Endothelial cell of umbilical vein (primary cell): Measurements from ENCODE around the gene PAEP. TPM values are rescaled to one million over a fixed set of nuclear protein-coding genes. Genes with fewer than 3 reads are reported as not detected.

Source experiments
- BruUV-seq: library from RNA; stranded (reverse); fragments of 400-500 nt; replicated peaks from 2 replicates; lab custom pipeline; 2021; lab: Mats Ljungman, UMichigan
- CTCF ChIA-PET: fragments of 300-600, 350-600 bp; sonication (Branson Sonifier 250); formaldehyde crosslinking; loops from one replicate; lab custom pipeline; 2021; ENCODE audit warnings: antibody characterized with exemption, inconsistent platforms; lab: Charles Lee
- POLR2A ChIA-PET: fragments of 300-600, 350-600 bp; sonication (Branson Sonifier 250); formaldehyde crosslinking; loops from one replicate; lab custom pipeline; 2021; ENCODE audit warnings: antibody characterized with exemption, inconsistent platforms; lab: Charles Lee
- DNase-seq: peaks from one replicate; pipeline ENCODE4 v3.0.0-alpha.2; 2011; ENCODE audit warnings: low read depth, low spot score
- FAIRE-seq: peaks from 2 replicates; lab custom pipeline; 2011; peaks lifted over from hg19 to GRCh38; lab: Jason Lieb, UNC
- H2AFZ ChIP-seq: 2 replicates; pipeline ENCODE4 v1.6.0; 2012; ENCODE audit warnings: low read depth, low read length, control low read depth, inconsistent platforms
- H3K27ac ChIP-seq: 2 replicates; pipeline ENCODE4 v1.5.1; 2011; ENCODE audit warnings: low read depth, mild to moderate bottlenecking, control low read depth, low read length, moderate library complexity; ENCODE audit not compliant: insufficient read depth
- H3K27me3 ChIP-seq, 2 experiments: 2 replicates each; pipeline versions ENCODE4 v1.6.0 to v1.6.1; 2011; ENCODE audit warnings: low read length in 2 of 2, mixed read lengths in 1 of 2; ENCODE audit not compliant: control insufficient read depth in 2 of 2, insufficient read depth in 2 of 2
- H3K36me3 ChIP-seq, 2 experiments: 2 replicates in 1 of 2; 3 replicates in 1 of 2; pipeline ENCODE4 v1.5.1; 2011; ENCODE audit warnings: low read length in 2 of 2, mild to moderate bottlenecking in 1 of 2, moderate library complexity in 1 of 2; ENCODE audit not compliant: control insufficient read depth in 2 of 2, insufficient read depth in 2 of 2; ENCODE audit errors: extremely low read depth in 1 of 2
- H3K4me1 ChIP-seq: 3 replicates; pipeline ENCODE4 v1.5.1; 2011; ENCODE audit warnings: mild to moderate bottlenecking, low read length; ENCODE audit not compliant: control insufficient read depth, insufficient read depth; ENCODE audit errors: extremely low read depth
- H3K4me2 ChIP-seq: 2 replicates; pipeline ENCODE4 v1.6.1; 2011; ENCODE audit warnings: low read length, control low read depth, mixed read lengths; ENCODE audit not compliant: insufficient read depth
- H3K4me3 ChIP-seq, 3 experiments: fragments of 200-600 bp in 1 of 3; sonication (generic), shearing (Covaris generic) in 1 of 3; replicated peaks in 1 of 3; 2 replicates each; pipeline ENCODE4 v1.5.1; 2011 to 2016; ENCODE audit warnings: control low read depth in 3 of 3, low read length in 3 of 3, mild to moderate bottlenecking in 2 of 3, inconsistent platforms in 1 of 3, low read depth in 1 of 3, moderate library complexity in 1 of 3; ENCODE audit not compliant: insufficient read depth in 1 of 3
- H3K79me2 ChIP-seq: 2 replicates; pipeline ENCODE4 v1.6.0; 2012; ENCODE audit warnings: low read length, inconsistent platforms; ENCODE audit not compliant: control insufficient read depth, insufficient read depth
- H3K9ac ChIP-seq: replicated peaks from 2 replicates; pipeline ENCODE3; 2011; ENCODE audit warnings: low read length, control low read depth; ENCODE audit not compliant: insufficient read depth; ENCODE audit errors: extremely low read depth
- H3K9me1 ChIP-seq: replicated peaks from 3 replicates; pipeline ENCODE4 v1.6.0; 2011; ENCODE audit warnings: mild to moderate bottlenecking, low read length; ENCODE audit not compliant: control insufficient read depth, insufficient read depth; ENCODE audit errors: extremely low read depth
- H3K9me3 ChIP-seq: replicated peaks from 2 replicates; pipeline ENCODE4 v1.5.1; 2012; ENCODE audit warnings: low read length, inconsistent platforms; ENCODE audit not compliant: control insufficient read depth, insufficient read depth
- H4K20me1 ChIP-seq: replicated peaks from 2 replicates; pipeline ENCODE3; 2011; ENCODE audit warnings: mild to moderate bottlenecking, low read length; ENCODE audit not compliant: control insufficient read depth, insufficient read depth; ENCODE audit errors: extremely low read depth
- CTCF ChIP-seq, 2 donors: IDR thresholded peaks; 1 replicate in 1 of 2; 2 replicates in 1 of 2; pipeline ENCODE4 v1.5.1; 2011; ENCODE audit warnings: low read length in 2 of 2, mild to moderate bottlenecking in 2 of 2, moderate library complexity in 2 of 2, control low read depth in 1 of 2, inconsistent platforms in 1 of 2, low read depth in 1 of 2; ENCODE audit not compliant: insufficient read depth in 1 of 2; ENCODE audit errors: extremely low read depth in 1 of 2
- EZH2 ChIP-seq: IDR thresholded peaks from 2 replicates; pipeline ENCODE4 v1.6.1; 2012; ENCODE audit warnings: borderline replicate concordance, low read depth, mild to moderate bottlenecking, moderate library complexity, low read length, inconsistent platforms; ENCODE audit not compliant: severe bottlenecking
- FOS ChIP-seq: IDR thresholded peaks from 2 replicates; pipeline ENCODE4 v1.6.1; 2011; ENCODE audit warnings: mild to moderate bottlenecking, low read length, moderate library complexity, borderline replicate concordance; ENCODE audit not compliant: insufficient read depth
- GATA2 ChIP-seq: IDR thresholded peaks from 2 replicates; pipeline ENCODE4 v1.7.0; 2011; ENCODE audit warnings: low read depth, mild to moderate bottlenecking, moderate library complexity, mixed read lengths, low read length; ENCODE audit not compliant: insufficient read length, insufficient read depth
- JUN ChIP-seq: IDR thresholded peaks from 2 replicates; pipeline ENCODE4 v1.6.1; 2011; ENCODE audit warnings: borderline replicate concordance, low read depth; ENCODE audit not compliant: insufficient read length, insufficient read depth
- MAX ChIP-seq: IDR thresholded peaks from 2 replicates; pipeline ENCODE4 v1.6.1; 2011; ENCODE audit not compliant: insufficient read depth, insufficient read length
- MYC ChIP-seq: IDR thresholded peaks from one replicate; pipeline ENCODE4 v1.6.1; 2011; ENCODE audit warnings: mild to moderate bottlenecking, low read depth, low read length
- POLR2A ChIP-seq: IDR thresholded peaks from 2 replicates; pipeline ENCODE4 v1.6.1; 2012; ENCODE audit warnings: low read depth, mild to moderate bottlenecking, control low read depth, low read length
- POLR2AphosphoS5 ChIP-seq: IDR thresholded peaks from 2 replicates; pipeline ENCODE4 v1.6.1; 2012; ENCODE audit warnings: low read depth, mild to moderate bottlenecking, control low read depth, low read length, moderate library complexity; ENCODE audit not compliant: insufficient read depth
- dilution Hi-C: fragments of 300-500 bp; cut with MboI; formaldehyde crosslinking; loops from one replicate; pipeline ENCODE4 v1.15.0; 2019; ENCODE audit warnings: low sequenced_read_pairs; ENCODE audit not compliant: extremely low pct_ligation_motif_present
- intact Hi-C: fragments of 100-400 bp; cut with micrococcal nuclease; formaldehyde crosslinking; loops from one replicate; pipeline ENCODE4 v1.10.0; 2022
- polyA plus RNA-seq, 4 experiments: library from polyadenylated mRNA; depleted of rRNA in 3 of 4; stranded (reverse) in 3 of 4; unstranded in 1 of 4; fragments of >200 nt; gene quantifications; 2 replicates each; pipeline versions ENCODE4 v1.2.1 to v1.2.3, GENCODE V29; 2011 to 2012; ENCODE audit warnings: missing spikeins in 1 of 4
- total RNA-seq: library from RNA; stranded (reverse); gene quantifications from 2 replicates; pipeline ENCODE4 v1.2.3, GENCODE V29; 2021

Gene PAEP
- total and polyA plus RNA-seq, 2 donors (not counting 3 experiments of a cell fraction or from before 2014, with no cell fraction given), result not detected

GRCh38 chr9:135515083-135515951, 46.2 kb upstream of the PAEP start:
- H3K79me2 ChIP-seq, result no peaks in the 10 kb centered on the region
- peak overlapping the region; percentile 12 for H2AFZ ChIP-seq
- H3K4me2 ChIP-seq, result no peak overlapping the region
- intact Hi-C loops, result no loop called here
- ChIA-PET POLR2A (no interaction called here), CTCF (interaction anchor here (1.4 kb wide), 1 partner anchor 11 kb away, joined by 7 read pairs; no protein-coding TSS in a partner anchor)
- BruUV-seq, result TSS peak; percentile 52
- dilution Hi-C loops, result no loop called here
- no peaks in the 10 kb centered on the region for H4K20me1 ChIP-seq
- DNase-seq (no peak), FAIRE-seq (no peak)
- H3K27me3 ChIP-seq, result no peaks in the 10 kb centered on the region
- H3K9me3 ChIP-seq, result no peaks in the 10 kb centered on the region
- H3K9ac ChIP-seq, result no peak overlapping the region
- peaks cover 13% of the 10 kb centered on the region for H3K4me1 ChIP-seq
- no peaks in the 10 kb centered on the region for H3K36me3 ChIP-seq
- TF ChIP-seq GATA2 (no peak), CTCF (IDR thresholded peaks at IDR 0.05; ENCODE audit: extremely low read depth in 1 of 2, insufficient read depth in 1 of 2, low read depth in 1 of 2, low read length in 2 of 2) (no peak), POLR2AphosphoS5 (no peak), MAX (no peak), MYC (no peak), EZH2 (no peak), FOS (no peak), POLR2A (no peak), JUN (no peak)
- H3K4me3 ChIP-seq, result no peak overlapping the region
- H3K9me1 ChIP-seq, result no peaks in the 10 kb centered on the region
- H3K27ac ChIP-seq, result peak overlapping the region; percentile 79
